Kidney tubule cell (primary cell): ENCODE data around the gene NELFCD.
"Not testable (repeated sequence)": the region's sequence is repeated elsewhere in the genome, so short reads cannot be mapped to it uniquely, and the experiment has no call there.

ENCODE experiments used
- DNase-seq: peaks from one replicate; pipeline ENCODE4 v3.0.0-alpha.2; 2018; ENCODE audit warnings: low spot score

Gene NELFCD

GRCh38 chr20:58973179-58973578 is 7.9 kb upstream of the NELFCD start:
- DNase-seq: no peak

- DNase-seq: no peak
These were observed 7.2 kb upstream of the NELFCD start for GRCh38 chr20:58973866-58974265.

- DNase-seq: no peak
These were observed 5.7 kb upstream of the NELFCD start for GRCh38 chr20:58975353-58975752.

GRCh38 chr20:58976061-58976730 is 4.9 kb upstream of the NELFCD start:
- peak; percentile 47 for DNase-seq

- no peak for DNase-seq
These were observed 2.5 kb upstream of the NELFCD start for GRCh38 chr20:58978351-58979190.

- DNase-seq: peak; percentile 19
These were observed 740 bp downstream of the NELFCD start for GRCh38 chr20:58981628-58982364.

GRCh38 chr20:58982406-58983114 is 1.5 kb downstream of the NELFCD start:
- no peak for DNase-seq

GRCh38 chr20:58983115-58983468 is 2.0 kb downstream of the NELFCD start:
- not testable (repeated sequence) for DNase-seq

- DNase-seq: no peak
These were observed 3.6 kb downstream of the NELFCD start for GRCh38 chr20:58984691-58985090.

- DNase-seq: no peak
These were observed 4.6 kb downstream of the NELFCD start for GRCh38 chr20:58985656-58986055.

- DNase-seq: no peak
These were observed 5.4 kb downstream of the NELFCD start for GRCh38 chr20:58986286-58986967.

- DNase-seq: no peak
These were observed 6.0 kb downstream of the NELFCD start for GRCh38 chr20:58986968-58987517.

- no peak for DNase-seq
These were observed 6.9 kb downstream of the NELFCD start for GRCh38 chr20:58987790-58988564.

- DNase-seq: no peak
These were observed 7.5 kb downstream of the NELFCD start for GRCh38 chr20:58988565-58988882.

GRCh38 chr20:58989196-58989595 is 8.1 kb downstream of the NELFCD start:
- DNase-seq: no peak

GRCh38 chr20:58990651-58991445 is 9.8 kb downstream of the NELFCD start:
- no peak for DNase-seq

- DNase-seq: no peak
These were observed 10.7 kb downstream of the NELFCD start for GRCh38 chr20:58991715-58992114.

GRCh38 chr20:58992911-58993310 is 11.9 kb downstream of the NELFCD start:
- no peak for DNase-seq

- no peak for DNase-seq
These were observed 12.5 kb downstream of the NELFCD start for GRCh38 chr20:58993332-58994248.
